Choroid plexus epithelial cell (primary cell): ENCODE results near the gene CYB5B.

ENCODE experiments used
- DNase-seq: peaks from one replicate; pipeline ENCODE4 v3.0.0-alpha.2; 2010; ENCODE audit warnings: low read depth
- H3K4me3 ChIP-seq: 2 replicates; pipeline ENCODE4 v1.5.1; 2011; ENCODE audit warnings: low read depth, mild to moderate bottlenecking, control low read depth, low read length, moderate library complexity
- TF ChIP-seq, protein P1 (sequence below): conservative IDR thresholded peaks from 2 replicates; pipeline ENCODE4 v1.5.1; 2011; ENCODE audit warnings: low read depth, mild to moderate bottlenecking, control low read depth, inconsistent platforms, low read length, moderate library complexity

Gene CYB5B

GRCh38 chr16:69496376-69496775, 72.0 kb downstream of the CYB5B start:
- DNase-seq = no peak
- TF ChIP-seq, protein P1, sequence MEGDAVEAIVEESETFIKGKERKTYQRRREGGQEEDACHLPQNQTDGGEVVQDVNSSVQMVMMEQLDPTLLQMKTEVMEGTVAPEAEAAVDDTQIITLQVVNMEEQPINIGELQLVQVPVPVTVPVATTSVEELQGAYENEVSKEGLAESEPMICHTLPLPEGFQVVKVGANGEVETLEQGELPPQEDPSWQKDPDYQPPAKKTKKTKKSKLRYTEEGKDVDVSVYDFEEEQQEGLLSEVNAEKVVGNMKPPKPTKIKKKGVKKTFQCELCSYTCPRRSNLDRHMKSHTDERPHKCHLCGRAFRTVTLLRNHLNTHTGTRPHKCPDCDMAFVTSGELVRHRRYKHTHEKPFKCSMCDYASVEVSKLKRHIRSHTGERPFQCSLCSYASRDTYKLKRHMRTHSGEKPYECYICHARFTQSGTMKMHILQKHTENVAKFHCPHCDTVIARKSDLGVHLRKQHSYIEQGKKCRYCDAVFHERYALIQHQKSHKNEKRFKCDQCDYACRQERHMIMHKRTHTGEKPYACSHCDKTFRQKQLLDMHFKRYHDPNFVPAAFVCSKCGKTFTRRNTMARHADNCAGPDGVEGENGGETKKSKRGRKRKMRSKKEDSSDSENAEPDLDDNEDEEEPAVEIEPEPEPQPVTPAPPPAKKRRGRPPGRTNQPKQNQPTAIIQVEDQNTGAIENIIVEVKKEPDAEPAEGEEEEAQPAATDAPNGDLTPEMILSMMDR = no peak
- no peak overlapping the region for H3K4me3 ChIP-seq

DNA sequence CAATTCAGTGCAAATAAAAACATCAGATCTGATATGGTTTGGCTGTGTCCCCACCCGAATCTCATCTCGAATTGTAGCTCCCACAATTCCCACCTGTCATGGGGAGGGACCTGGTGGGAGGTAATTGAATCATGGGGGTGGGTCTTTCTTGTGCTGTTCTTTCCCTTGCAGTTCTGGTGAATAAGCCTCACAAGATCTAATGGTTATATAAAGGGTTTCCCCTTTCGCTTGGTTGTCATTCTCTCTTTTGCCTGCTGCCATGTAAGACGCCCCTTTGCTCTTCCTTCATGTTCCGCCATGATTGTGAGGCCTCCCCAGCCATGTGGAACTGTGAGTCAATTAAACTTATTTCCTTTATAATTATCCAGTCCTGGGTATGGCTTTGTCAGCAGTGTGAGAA, 72.5 kb downstream of the CYB5B start:
- H3K4me3 ChIP-seq = no peak overlapping the region
- DNase-seq = no peak
- TF ChIP-seq, protein P1 = no peak

DNA sequence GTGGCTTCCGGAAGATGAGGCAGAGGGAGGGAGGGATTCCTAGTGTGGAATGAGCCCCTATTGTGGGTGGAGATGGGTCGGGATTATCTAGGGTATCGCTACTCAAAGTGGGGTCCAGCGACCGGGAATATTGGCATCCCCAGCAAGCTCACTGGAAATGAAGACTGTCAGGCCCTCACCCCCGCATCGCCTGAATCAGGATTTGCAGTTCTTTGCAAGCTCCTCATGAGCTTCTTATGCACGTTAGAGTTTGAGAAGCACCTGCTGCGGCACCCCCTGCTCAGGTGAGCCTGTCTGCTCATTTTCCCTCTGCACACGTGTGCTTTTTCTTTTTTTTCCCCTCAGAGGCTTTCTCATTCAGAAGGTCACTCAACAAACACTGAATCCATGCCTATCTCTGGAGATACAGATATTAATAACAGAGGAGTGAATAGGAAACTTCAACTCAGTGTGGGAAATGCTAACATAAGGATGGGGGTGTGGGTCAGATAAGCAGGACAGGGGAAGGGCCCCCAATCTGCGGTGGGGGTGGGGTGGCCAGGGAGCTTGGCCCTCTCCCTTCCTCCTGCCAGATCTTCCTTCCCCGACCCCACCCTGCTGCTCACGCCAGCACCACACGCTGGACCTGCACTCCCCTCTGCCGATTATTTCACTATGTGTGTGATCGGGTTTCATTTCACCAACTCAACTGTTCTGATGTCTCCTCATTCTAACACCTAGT, 73.6 kb downstream of the CYB5B start:
- DNase-seq = no peak
- no peak overlapping the region for H3K4me3 ChIP-seq
- TF ChIP-seq, protein P1 = no peak

DNA sequence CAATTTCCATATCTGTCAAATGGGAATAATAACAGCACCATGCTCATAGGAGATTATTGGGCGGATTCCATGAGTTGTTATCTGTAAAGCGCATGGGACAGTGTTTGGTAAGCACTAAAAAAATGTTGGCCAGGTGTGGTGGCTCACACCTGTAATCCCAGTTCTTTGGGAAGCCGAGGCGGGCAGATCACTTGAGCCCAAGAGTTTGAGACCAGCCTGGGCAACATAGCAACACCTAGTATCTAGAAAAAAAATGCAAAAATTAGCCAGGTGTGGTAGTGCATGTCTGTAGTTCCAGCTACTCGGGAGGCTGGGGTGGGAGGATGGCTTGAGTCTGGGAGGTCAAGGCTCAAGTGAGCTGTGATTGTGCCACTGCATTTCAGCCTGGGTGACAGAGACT, 74.5 kb downstream of the CYB5B start:
- H3K4me3 ChIP-seq = no peak overlapping the region
- DNase-seq = no peak
- TF ChIP-seq, protein P1 = no peak

GRCh38 chr16:69499541-69500230, 75.3 kb downstream of the CYB5B start:
- no peak for DNase-seq
- H3K4me3 ChIP-seq = no peak overlapping the region
- TF ChIP-seq, protein P1 = no peak

DNA sequence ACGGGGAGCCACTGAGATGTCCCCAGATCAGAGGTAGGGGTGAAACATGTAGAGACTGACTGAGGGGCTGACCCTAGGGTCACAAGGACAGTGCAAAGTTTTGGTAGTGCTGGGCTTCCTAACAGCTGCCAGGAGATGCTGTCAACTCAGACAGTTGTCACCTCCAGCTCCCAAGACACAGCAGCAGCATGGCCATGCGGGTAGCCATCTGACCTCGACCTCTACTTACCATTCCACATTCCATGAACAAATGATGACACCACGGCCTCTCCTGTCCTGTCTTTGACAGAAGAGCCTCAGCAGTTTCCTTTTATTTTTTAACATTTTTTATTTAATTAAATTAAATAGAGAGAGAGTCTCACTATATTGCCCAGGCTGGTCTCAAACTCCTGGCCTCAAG, 76.1 kb downstream of the CYB5B start:
- H3K4me3 ChIP-seq = no peak overlapping the region
- TF ChIP-seq, protein P1 = no peak
- DNase-seq = no peak
